GM12892 (cell line): ENCODE data around the gene ENAH.

Experiments
- POLR2A ChIP-seq: IDR thresholded peaks from 2 replicates; pipeline ENCODE4 v1.6.1; 2011; ENCODE audit warnings: low read depth, low read length, control low read depth
- TAF1 ChIP-seq: IDR thresholded peaks from 2 replicates; pipeline ENCODE4 v1.6.1; 2011; ENCODE audit warnings: low read depth, mild to moderate bottlenecking, control low read depth, low read length, borderline replicate concordance

- no peak for TF ChIP-seq POLR2A
- TF ChIP-seq TAF1: no peak
Measured at GRCh38 chr1:225488676-225489075, 164.2 kb downstream of the ENAH start.
